Measurements from ENCODE around the gene EFHD2.
A peak's percentile ranks its signal among the peaks of the same experiment; 100 is the strongest.
"Not testable (repeated sequence)": the region's sequence is repeated elsewhere in the genome, so short reads cannot be mapped to it uniquely, and the experiment has no call there.

EFHD2 gene

DNA sequence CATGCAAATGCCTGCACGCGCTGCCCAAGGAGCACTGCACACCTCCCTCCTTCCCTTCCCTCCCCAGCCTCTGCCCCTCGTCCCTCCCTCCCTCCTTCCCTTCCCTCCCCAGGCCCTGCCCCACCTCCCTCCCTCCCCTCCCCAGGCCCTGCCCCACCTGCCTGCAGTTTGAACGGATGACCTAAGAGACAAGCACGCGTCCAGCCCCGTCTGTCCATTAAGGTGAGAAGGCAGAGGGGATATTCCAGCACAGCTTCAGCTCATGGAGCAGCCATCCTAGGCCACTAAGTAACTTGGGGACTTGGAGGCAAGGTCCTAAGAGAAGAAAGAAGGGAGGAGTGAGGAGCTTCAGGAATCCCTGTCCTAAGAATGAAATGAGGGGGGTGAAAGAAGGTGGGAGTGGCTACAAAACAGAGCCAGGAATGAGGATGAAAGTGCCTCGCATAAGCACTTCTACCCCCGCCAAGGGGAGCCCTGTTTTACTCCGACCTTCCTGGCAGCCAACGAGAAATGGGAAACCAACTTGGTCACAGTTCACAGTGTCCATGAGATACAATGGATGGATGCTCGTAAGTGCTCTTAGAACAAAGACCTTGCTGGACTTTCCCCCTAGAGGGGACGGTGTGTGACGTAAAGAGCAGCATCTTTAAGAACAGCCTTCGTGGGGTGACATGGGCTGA is 21.3 kb upstream of the EFHD2 start:
- no peak for DNase-seq

GRCh38 chr1:15389828-15390227 is 19.9 kb upstream of the EFHD2 start:
- not testable (repeated sequence) for DNase-seq

DNA sequence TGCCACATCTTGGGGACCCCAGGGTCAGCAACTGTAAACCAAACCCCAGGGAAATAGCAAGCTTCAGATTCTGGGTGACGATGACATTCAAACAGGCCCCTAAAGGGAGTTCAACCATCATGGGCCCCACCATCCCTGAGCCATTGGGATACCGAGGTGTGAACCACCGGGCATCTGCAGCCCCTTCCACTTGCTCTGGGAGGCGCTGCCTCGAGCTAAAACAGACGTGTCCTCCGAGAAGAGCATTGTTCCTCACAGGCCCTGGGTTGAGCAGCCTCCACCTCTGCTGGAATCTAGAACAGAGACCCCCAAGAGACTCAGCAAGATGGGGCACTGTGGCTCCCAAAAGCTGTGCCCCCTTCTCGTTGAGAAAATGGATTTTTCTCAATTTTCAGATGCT is 19.0 kb upstream of the EFHD2 start:
- no peak for DNase-seq

- no peak for DNase-seq
These were observed 18.3 kb upstream of the EFHD2 start for GRCh38 chr1:15391366-15391765.

DNA sequence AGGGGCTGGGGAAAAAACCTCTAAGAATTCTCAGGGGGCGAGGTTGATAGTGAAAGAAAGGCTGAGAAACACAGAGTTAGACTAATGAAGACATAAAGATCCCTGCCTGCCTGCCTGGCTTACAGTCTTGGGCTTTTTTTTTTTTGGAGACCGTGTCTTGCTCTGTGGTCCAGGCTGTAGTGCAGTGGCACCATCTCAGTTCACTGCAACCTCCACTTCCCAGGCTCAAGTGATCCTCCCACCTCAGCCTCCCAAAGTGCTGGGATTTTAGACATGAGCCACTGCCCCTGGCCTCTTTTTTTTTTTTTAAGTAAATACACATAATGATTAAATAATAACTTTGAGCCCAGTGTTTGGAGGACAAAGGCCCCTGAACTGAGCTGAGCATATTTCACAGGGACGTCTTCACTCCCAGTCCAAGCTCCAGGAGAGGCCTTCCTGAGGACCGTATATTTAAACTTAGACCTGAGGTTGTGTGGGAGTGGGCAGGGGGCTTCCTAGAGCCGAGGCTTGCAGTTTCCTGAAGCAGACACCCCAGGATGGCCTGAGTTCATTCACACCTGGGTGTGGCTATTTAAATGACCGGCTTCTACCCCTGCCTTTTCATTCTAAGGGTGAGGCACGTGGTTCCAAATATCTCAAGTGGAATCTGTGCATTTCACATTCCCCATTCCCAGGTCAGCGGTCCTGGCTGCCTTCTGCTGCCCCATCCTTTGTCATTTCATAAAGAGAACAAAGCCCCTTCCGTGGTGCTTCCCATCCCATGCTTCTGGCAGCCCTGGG is 16.0 kb upstream of the EFHD2 start:
- no peak for DNase-seq

DNA sequence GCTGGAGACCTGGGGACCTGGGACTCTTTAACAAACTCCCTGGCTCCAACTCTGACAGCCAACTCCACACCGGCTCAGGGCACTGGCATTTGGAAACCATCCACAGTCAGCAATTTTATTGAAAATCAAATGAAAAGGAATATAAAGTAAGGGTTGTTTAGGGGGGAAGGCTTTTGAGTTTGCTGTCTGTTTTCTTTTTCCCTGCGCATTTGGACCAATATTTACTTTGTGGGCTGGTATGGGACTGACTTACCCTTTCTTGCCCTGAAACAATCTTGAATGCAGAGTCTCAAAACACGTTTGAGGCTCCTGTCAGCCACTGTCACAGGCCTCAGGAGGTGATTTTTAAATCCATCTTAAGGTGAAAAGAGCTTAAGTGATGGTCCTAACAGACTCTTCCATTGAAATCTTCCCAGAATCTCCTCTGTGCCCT is 15.4 kb upstream of the EFHD2 start:
- DNase-seq = no peak

GRCh38 chr1:15397236-15397635 is 12.5 kb upstream of the EFHD2 start:
- DNase-seq = no peak

DNA sequence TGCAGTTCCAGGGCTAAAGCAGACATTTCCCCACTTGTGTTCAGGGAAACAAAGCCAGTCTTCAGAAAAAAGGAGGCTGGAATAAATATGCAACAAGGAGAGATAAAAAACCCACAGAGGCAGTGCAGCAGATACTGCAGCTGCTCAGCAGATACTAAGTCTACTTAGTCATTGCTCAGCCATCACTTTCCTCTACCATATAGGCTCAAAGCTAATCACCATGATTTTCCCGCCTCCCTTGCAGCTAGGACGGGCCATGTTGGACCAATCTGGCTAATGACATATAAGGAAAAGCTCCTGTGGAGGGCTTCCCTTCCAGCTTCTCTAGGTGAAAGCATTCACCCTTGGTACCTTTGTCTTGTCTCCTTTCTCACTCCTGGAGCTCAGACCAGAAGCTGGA is 10.0 kb upstream of the EFHD2 start:
- DNase-seq = no peak

DNA sequence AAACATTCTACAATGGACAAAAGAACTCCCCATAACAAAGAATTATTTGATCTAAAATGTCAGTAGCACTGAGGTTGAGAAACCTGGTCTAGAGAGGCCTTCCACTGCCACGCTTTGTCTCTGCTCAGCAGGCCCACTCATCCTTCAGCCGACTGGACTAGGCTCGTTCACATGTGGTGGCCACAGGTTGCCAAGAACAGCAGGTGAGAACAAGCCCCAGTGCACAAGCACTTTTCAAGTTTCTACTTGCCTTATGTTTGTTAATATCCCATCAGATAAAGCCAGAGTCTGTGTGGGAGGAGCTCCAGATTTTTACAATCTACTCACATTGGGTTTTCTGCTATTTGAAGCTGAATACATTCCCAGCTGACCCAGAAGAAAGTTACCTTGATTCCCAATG is 9.1 kb upstream of the EFHD2 start:
- no peak for DNase-seq

DNA sequence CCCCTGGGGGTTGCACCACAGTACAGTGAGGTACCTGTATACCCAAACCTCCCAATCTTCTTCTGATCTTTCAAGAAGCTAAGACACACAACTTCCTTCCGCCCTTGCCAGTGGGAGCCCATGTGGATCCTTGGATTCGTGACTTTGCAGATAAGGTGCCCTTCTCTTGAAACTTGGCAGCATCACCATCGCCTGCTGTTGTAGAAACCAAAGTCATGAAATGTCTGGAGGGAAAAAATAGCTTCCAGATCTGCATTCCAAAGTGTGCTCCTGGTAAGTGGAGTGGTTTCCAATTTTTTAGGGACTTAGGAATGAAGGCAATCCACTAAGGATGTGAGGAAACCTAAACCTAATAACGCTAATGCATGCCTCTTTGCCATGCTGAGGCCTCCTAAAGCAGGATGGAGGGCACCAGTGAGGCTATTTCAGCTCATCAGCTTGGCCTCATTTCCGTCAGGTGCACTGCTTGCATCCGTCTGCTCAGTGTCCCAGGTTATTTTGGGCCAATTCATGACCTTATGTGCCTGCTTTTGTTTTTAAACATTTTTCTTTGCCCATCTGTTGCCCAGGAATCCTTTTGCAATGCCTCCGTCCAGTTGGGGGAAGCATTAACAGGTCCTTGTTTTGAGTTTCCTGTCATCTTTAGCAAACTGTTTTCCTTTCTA is 8.2 kb upstream of the EFHD2 start:
- DNase-seq = no peak

- DNase-seq = no peak
These were observed 6.8 kb upstream of the EFHD2 start for GRCh38 chr1:15402809-15403450.

GRCh38 chr1:15403962-15404580 is 5.6 kb upstream of the EFHD2 start:
- no peak for DNase-seq

DNA sequence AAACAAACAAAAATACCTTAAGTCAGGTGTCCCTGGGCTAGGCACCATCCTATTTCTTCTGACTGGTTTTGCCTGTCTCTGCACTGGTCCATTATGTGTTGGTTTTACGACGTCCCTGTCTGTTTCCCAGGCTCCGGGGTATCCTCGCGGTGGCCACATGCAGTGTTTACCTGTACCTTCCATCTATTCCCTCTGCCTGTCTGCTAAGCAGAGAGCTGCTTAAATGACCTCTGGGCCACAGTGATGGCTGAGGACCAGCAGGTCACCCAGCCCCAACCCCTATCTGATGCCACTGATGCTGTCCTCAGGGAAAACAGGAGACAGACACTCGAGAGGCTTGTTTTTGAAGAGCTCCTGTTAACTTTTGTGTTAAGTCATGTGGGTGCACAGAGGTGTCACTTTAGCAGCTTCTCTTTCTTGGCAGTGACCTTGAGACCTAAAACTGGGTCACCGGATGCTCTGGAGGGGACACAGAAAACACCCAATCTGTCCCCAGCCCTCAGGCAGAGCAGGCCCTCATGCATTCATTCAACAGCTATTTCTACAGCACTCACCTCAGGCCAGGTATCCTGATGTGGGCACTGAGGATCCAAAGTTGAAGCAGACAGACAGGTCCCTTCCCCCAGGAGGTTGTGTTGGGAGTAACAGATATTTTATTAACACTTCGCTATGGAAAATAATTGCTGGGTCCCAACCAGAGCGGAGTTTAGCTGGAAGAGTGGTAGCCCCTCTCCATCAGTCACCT is 4.4 kb upstream of the EFHD2 start:
- no peak for DNase-seq

DNA sequence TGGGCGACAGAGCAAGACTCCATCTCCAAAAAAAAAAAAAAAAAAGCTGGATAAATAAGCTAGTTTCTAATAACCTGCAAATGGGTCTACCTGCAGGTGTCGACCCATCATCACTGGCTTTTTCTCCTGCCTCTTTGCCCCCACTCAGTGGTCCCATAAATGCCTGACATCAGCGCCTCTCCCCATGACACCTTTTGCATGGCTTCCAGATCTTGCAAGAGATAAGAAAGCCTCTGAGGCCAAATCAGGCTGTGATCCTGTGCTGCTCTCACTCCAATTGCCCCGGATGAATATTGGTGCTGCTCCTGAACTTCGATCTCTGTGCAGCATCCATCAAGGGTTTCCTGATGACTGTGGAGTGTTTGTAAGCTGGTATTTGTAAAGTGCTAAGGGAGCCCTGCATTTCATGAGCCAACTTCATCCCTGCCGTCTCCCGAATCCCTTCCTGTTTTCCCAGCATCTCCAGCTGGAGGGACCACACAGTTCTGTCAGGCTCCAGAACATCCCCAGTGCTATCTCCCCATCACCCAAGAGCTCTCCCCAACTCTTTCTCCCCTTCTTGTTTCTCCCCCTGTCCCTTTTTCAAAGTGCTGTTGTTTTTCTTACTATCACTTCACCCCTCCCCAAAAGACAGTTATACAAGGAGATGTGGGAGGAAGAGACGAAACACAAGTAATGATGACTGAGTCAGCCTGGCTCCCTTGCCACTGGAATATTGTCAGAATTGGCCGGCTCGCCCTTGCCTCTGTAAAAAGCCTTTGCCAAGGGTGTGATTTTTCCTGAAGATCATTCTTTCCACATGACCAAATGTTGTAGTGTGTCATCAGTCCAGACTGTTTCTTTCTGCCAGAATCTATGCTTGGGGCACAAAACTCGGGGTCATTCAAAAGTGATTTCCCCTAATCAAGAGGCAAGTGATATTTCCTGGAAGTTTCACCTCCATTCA is 2.8 kb upstream of the EFHD2 start:
- DNase-seq = peak; percentile 70

DNA sequence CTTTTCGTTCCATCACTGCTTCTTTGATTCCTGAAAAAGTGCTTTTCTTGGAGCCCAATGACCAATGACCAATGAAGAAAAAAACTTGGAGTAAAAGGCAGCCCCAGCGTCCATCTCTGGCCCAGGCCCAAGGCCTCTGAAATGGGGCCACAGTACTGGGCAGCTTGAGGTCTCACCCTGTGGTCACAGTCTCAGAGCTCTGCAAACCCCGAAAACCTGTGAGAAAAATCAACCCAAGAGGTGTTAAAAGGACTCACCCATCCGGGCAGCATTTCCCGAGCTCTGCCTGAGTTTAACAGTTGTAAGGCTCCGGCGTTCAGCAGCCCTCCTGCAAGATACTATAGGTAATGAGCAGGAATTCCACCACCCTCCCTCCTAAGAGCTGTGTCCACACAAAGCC is 2.1 kb upstream of the EFHD2 start:
- no peak for DNase-seq

DNA sequence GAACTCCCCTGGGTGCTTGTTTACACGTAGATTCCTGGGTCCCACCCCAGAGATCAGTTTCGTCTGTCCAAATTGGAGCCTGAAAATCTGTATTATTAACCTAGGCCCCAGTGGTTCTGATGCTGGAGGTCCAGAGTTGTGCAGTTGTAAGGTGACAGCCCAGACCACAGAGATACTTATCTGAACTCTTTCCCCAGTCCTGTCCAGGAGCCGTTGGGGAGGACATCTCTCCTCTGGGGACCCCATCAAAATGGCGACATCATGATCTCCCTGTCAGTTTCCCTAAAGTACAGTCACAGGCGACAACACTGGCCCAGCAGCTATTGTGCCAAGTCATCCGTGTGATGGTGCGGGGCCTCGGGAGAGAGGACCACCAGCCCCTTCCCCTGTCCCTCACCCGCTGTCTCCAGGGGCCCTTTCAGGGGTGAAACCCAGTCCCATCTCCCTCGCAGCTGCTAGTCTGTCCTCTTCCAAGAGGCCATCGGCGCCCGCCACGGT is 749 bp upstream of the EFHD2 start:
- DNase-seq = no peak

GRCh38 chr1:15410223-15410883 is 665 bp downstream of the EFHD2 start:
- no peak for DNase-seq

GRCh38 chr1:15410884-15411245 is 1.2 kb downstream of the EFHD2 start:
- DNase-seq = no peak

- DNase-seq = no peak
These were observed 2.0 kb downstream of the EFHD2 start for GRCh38 chr1:15411593-15412137.

All from fibroblast of skin of back (primary cell).